ENCODE results near the gene RANBP17.

RANBP17 gene

GRCh38 chr5:171313481-171314206 is 451.8 kb downstream of the RANBP17 start:
- no peak for TF ChIP-seq CTCF (IDR thresholded peaks at IDR 0.05; ENCODE audit: control insufficient read depth, insufficient read depth, low read depth, low read length, missing control alignments)
- no peak for DNase-seq (ENCODE audit: low read depth)
- no peak overlapping the region for H3K4me3 ChIP-seq (ENCODE audit: control insufficient read depth, low read depth, low read length)

GRCh38 chr5:171314728-171315385 is 453.0 kb downstream of the RANBP17 start:
- DNase-seq (ENCODE audit: low read depth) = no peak
- H3K4me3 ChIP-seq (ENCODE audit: control insufficient read depth, low read depth, low read length) = no peak overlapping the region; the same call in 1 of the 2 replicates
- TF ChIP-seq CTCF (IDR thresholded peaks at IDR 0.05; ENCODE audit: control insufficient read depth, insufficient read depth, low read depth, low read length, missing control alignments) = no peak

- no peak overlapping the region; the same call in 1 of the 2 replicates for H3K4me3 ChIP-seq (ENCODE audit: control insufficient read depth, low read depth, low read length)
- no peak for DNase-seq (ENCODE audit: low read depth)
- no peak for TF ChIP-seq CTCF (IDR thresholded peaks at IDR 0.05; ENCODE audit: control insufficient read depth, insufficient read depth, low read depth, low read length, missing control alignments)
These were observed 453.6 kb downstream of the RANBP17 start for GRCh38 chr5:171315386-171315891.

GRCh38 chr5:171315925-171316257 is 454.1 kb downstream of the RANBP17 start:
- H3K4me3 ChIP-seq (ENCODE audit: control insufficient read depth, low read depth, low read length) = no peak overlapping the region
- no peak for DNase-seq (ENCODE audit: low read depth)
- no peak for TF ChIP-seq CTCF (IDR thresholded peaks at IDR 0.05; ENCODE audit: control insufficient read depth, insufficient read depth, low read depth, low read length, missing control alignments)

- no peak overlapping the region for H3K4me3 ChIP-seq (ENCODE audit: control insufficient read depth, low read depth, low read length)
- TF ChIP-seq CTCF (IDR thresholded peaks at IDR 0.05; ENCODE audit: control insufficient read depth, insufficient read depth, low read depth, low read length, missing control alignments) = no peak
- DNase-seq (ENCODE audit: low read depth) = no peak
These were observed 454.7 kb downstream of the RANBP17 start for GRCh38 chr5:171316258-171317121.

- no peak for TF ChIP-seq CTCF (IDR thresholded peaks at IDR 0.05; ENCODE audit: control insufficient read depth, insufficient read depth, low read depth, low read length, missing control alignments)
- DNase-seq (ENCODE audit: low read depth) = no peak
- no peak overlapping the region for H3K4me3 ChIP-seq (ENCODE audit: control insufficient read depth, low read depth, low read length)
These were observed 455.4 kb downstream of the RANBP17 start for GRCh38 chr5:171317230-171317629.
